IMR-90 (cell line): ENCODE data around the gene CASK. TPM values are rescaled to one million over a fixed set of nuclear protein-coding genes. Genes with fewer than 3 reads are reported as not detected.

Experiments used
- ATAC-seq: fragments of 200-7000 bp; cut with Tn5 transposase; 2 replicates; pipeline ENCODE4 v1.9.1; 2020; ENCODE audit warnings: low read depth, mild to moderate bottlenecking, moderate library complexity
- BruUV-seq: library from RNA; stranded (reverse); fragments of 400-500 nt; replicated peaks from 2 replicates; lab custom pipeline; 2021; lab: Mats Ljungman, UMichigan
- CTCF ChIA-PET: fragments of 300-600 bp; formaldehyde crosslinking; extraction: SDS; loops from one replicate; lab custom pipeline; 2021; ENCODE audit warnings: antibody characterized with exemption; lab: Yijun Ruan, JAX
- POLR2A ChIA-PET: fragments of 300-600 bp; sonication (Branson Sonifier 250); formaldehyde crosslinking; loops from one replicate; lab custom pipeline; 2022; ENCODE audit warnings: antibody characterized with exemption; ENCODE audit not compliant: unreplicated experiment; lab: Charles Lee
- DNase-seq: peaks from one replicate; pipeline ENCODE4 v3.0.0; 2013
- H2AFZ ChIP-seq: replicated peaks from 2 replicates; pipeline ENCODE3; 2013; ENCODE audit warnings: low read length, mild to moderate bottlenecking; ENCODE audit not compliant: poor library complexity
- H2AK5ac ChIP-seq: 2 replicates; pipeline ENCODE4 v1.6.1; 2013; ENCODE audit warnings: low read depth, low read length, inconsistent platforms
- H2AK9ac ChIP-seq: replicated peaks from 2 replicates; pipeline ENCODE3; 2013; ENCODE audit warnings: mild to moderate bottlenecking, low read depth, low read length, moderate library complexity; ENCODE audit not compliant: poor library complexity
- H2BK120ac ChIP-seq: 2 replicates; pipeline ENCODE4 v1.6.1; 2013; ENCODE audit warnings: low read depth, low read length, inconsistent platforms
- H2BK15ac ChIP-seq: 3 replicates; pipeline ENCODE4 v1.6.1; 2013; ENCODE audit warnings: low read depth, low read length, inconsistent platforms
- H2BK20ac ChIP-seq: 2 replicates; pipeline ENCODE4 v1.6.1; 2013; ENCODE audit warnings: low read depth, mild to moderate bottlenecking, inconsistent platforms, low read length, moderate library complexity
- H2BK5ac ChIP-seq: 2 replicates; pipeline ENCODE4 v1.6.1; 2013; ENCODE audit warnings: mild to moderate bottlenecking, low read depth, low read length, inconsistent platforms; ENCODE audit not compliant: poor library complexity, severe bottlenecking
- H3K14ac ChIP-seq: replicated peaks from 2 replicates; pipeline ENCODE4 v1.6.1; 2013; ENCODE audit warnings: low read depth, low read length, inconsistent platforms
- H3K18ac ChIP-seq: 2 replicates; pipeline ENCODE4 v1.6.1; 2013; ENCODE audit warnings: low read depth, low read length, control low read depth
- H3K23ac ChIP-seq: 2 replicates; pipeline ENCODE4 v1.6.1; 2013; ENCODE audit warnings: low read depth, low read length, inconsistent platforms
- H3K27ac ChIP-seq: 2 replicates; pipeline ENCODE4 v1.5.1; 2013; ENCODE audit warnings: mild to moderate bottlenecking, control low read depth, low read length; ENCODE audit not compliant: insufficient read depth
- H3K27me3 ChIP-seq: 2 replicates; pipeline ENCODE4 v1.6.1; 2013; ENCODE audit warnings: low read length; ENCODE audit not compliant: control insufficient read depth, insufficient read depth
- H3K36me3 ChIP-seq: 2 replicates; pipeline ENCODE4 v1.6.1; 2013; ENCODE audit warnings: low read length, mixed read lengths; ENCODE audit not compliant: control insufficient read depth, insufficient read depth
- H3K4ac ChIP-seq: 2 replicates; pipeline ENCODE4 v1.6.1; 2013; ENCODE audit warnings: low read depth, low read length, inconsistent platforms
- H3K4me1 ChIP-seq: 2 replicates; pipeline ENCODE4 v1.6.1; 2013; ENCODE audit warnings: low read length, mixed read lengths; ENCODE audit not compliant: control insufficient read depth, insufficient read depth
- H3K4me2 ChIP-seq: 2 replicates; pipeline ENCODE4 v1.6.1; 2013; ENCODE audit warnings: low read depth, mild to moderate bottlenecking, control low read depth, low read length, moderate library complexity
- H3K4me3 ChIP-seq: 2 replicates; pipeline ENCODE4 v1.5.1; 2013; ENCODE audit warnings: low read depth, mild to moderate bottlenecking, control low read depth, low read length, moderate library complexity; ENCODE audit not compliant: insufficient read depth
- H3K56ac ChIP-seq: 2 replicates; pipeline ENCODE4 v1.6.1; 2013; ENCODE audit warnings: low read length, inconsistent platforms; ENCODE audit not compliant: insufficient read depth; ENCODE audit errors: extremely low read depth
- H3K79me1 ChIP-seq, 2 experiments: 2 replicates each; pipeline ENCODE4 v1.6.1; 2013; ENCODE audit warnings: low read length in 2 of 2, inconsistent platforms in 1 of 2, low read depth in 1 of 2
- H3K9ac ChIP-seq: 2 replicates; pipeline ENCODE4 v1.6.1; 2013; ENCODE audit warnings: low read depth, low read length, control low read depth
- H3K9me1 ChIP-seq: 2 replicates; pipeline ENCODE4 v1.6.1; 2013; ENCODE audit warnings: low read length, inconsistent platforms; ENCODE audit not compliant: insufficient read depth
- H3K9me3 ChIP-seq: 2 replicates; pipeline ENCODE4 v1.6.1; 2013; ENCODE audit warnings: low read length; ENCODE audit not compliant: control insufficient read depth, insufficient read depth
- H4K20me1 ChIP-seq: 2 replicates; pipeline ENCODE4 v1.6.1; 2013; ENCODE audit warnings: low read length, inconsistent platforms; ENCODE audit not compliant: insufficient read depth
- H4K5ac ChIP-seq: 2 replicates; pipeline ENCODE4 v1.6.1; 2013; ENCODE audit warnings: mild to moderate bottlenecking, low read depth, low read length, control low read depth
- H4K8ac ChIP-seq, 2 experiments: 2 replicates each; pipeline ENCODE4 v1.6.1; 2013; ENCODE audit warnings: low read depth in 2 of 2, low read length in 2 of 2, control low read depth in 1 of 2, inconsistent platforms in 1 of 2
- H4K91ac ChIP-seq: 2 replicates; pipeline ENCODE4 v1.6.1; 2013; ENCODE audit warnings: low read depth, low read length, inconsistent platforms; ENCODE audit not compliant: insufficient read depth
- BHLHE40 ChIP-seq: fragments of 150-350 bp; IDR thresholded peaks from 2 replicates; pipeline ENCODE4 v1.6.1; 2016; ENCODE audit warnings: mild to moderate bottlenecking, low read depth, low read length
- CEBPB ChIP-seq: IDR thresholded peaks from 2 replicates; pipeline ENCODE4 v1.6.1; 2012; ENCODE audit warnings: low read depth, low read length, improper control_type of control experiment
- CHD1 ChIP-seq: IDR thresholded peaks from 2 replicates; pipeline ENCODE4 v1.6.1; 2012; ENCODE audit warnings: low read depth, low read length, improper control_type of control experiment
- FOS ChIP-seq: fragments of 150-350 bp; IDR thresholded peaks from 2 replicates; pipeline ENCODE4 v1.6.1; 2016; ENCODE audit warnings: low read depth, low read length
- MAFK ChIP-seq: IDR thresholded peaks from 2 replicates; pipeline ENCODE4 v1.6.1; 2012; ENCODE audit warnings: low read depth, low read length, improper control_type of control experiment
- MAZ ChIP-seq: IDR thresholded peaks from 2 replicates; pipeline ENCODE4 v1.6.1; 2012; ENCODE audit warnings: low read depth, mild to moderate bottlenecking, low read length, improper control_type of control experiment, moderate library complexity, borderline replicate concordance
- MXI1 ChIP-seq: IDR thresholded peaks from 2 replicates; pipeline ENCODE4 v1.6.1; 2012; ENCODE audit warnings: low read depth, mild to moderate bottlenecking, low read length, moderate library complexity, borderline replicate concordance
- NFE2L2 ChIP-seq: fragments of 150-350 bp; IDR thresholded peaks from 2 replicates; pipeline ENCODE4 v1.6.1; 2016; ENCODE audit warnings: low read depth, mild to moderate bottlenecking, low read length
- POLR2A ChIP-seq: IDR thresholded peaks from 2 replicates; pipeline ENCODE4 v1.6.1; 2012; ENCODE audit warnings: mild to moderate bottlenecking, low read depth, low read length
- RAD21 ChIP-seq: IDR thresholded peaks from 2 replicates; pipeline ENCODE4 v1.6.1; 2012; ENCODE audit warnings: low read length, improper control_type of control experiment
- RCOR1 ChIP-seq: IDR thresholded peaks from 2 replicates; pipeline ENCODE4 v1.6.1; 2012; ENCODE audit warnings: mild to moderate bottlenecking, low read length, improper control_type of control experiment; ENCODE audit not compliant: insufficient replicate concordance
- RFX5 ChIP-seq: IDR thresholded peaks from 2 replicates; pipeline ENCODE4 v1.8.0; 2012; ENCODE audit warnings: low read depth, mild to moderate bottlenecking, low read length, moderate library complexity
- SMC3 ChIP-seq: fragments of 150-350 bp; IDR thresholded peaks from 2 replicates; pipeline ENCODE4 v1.6.1; 2016; ENCODE audit warnings: low read depth, mild to moderate bottlenecking, antibody characterized with exemption, low read length, moderate library complexity
- WGBS, 2 experiments: methylation state at CpG; one replicate each; pipeline versions ENCODE4 v1.1.5 to v1.1.7; 2013; ENCODE audit warnings: missing lambda C conversion rate in 2 of 2; ENCODE audit not compliant: insufficient read length in 1 of 2; ENCODE audit errors: extremely low coverage in 2 of 2; 5-methylcytosine and 5-hydroxymethylcytosine counted together
- dilution Hi-C: fragments of 300-500 bp; cut with HindIII; formaldehyde crosslinking; loops from one replicate; pipeline ENCODE4 v1.14.3; 2018; ENCODE audit warnings: low sequenced_read_pairs; ENCODE audit not compliant: unreplicated experiment
- in situ Hi-C: fragments of 300-500 bp; cut with MboI; formaldehyde crosslinking; loops from 3 replicates; pipeline ENCODE4 v1.14.3; 2019; ENCODE audit warnings: low sequenced_read_pairs, inconsistent platforms, mixed read lengths
- intact Hi-C: fragments of 100-400 bp; cut with micrococcal nuclease; formaldehyde crosslinking; loops from 2 replicates; pipeline ENCODE4 v1.10.0; 2022
- polyA plus RNA-seq, 3 experiments: library from polyadenylated mRNA; depleted of rRNA; stranded (reverse); fragments of >200 nt; gene quantifications; 2 replicates each; pipeline ENCODE4 v1.2.3, GENCODE V29; 2012; ENCODE audit warnings: low replicate concordance in 1 of 3
- total RNA-seq: library from RNA; depleted of rRNA; stranded (reverse); fragments of >200 nt; gene quantifications from 2 replicates; pipeline ENCODE4 v1.2.3, GENCODE V29; 2012
- TF ChIP-seq, protein P1 (sequence below): conservative IDR thresholded peaks from 2 replicates; pipeline ENCODE4 v1.5.1; 2012; ENCODE audit warnings: mild to moderate bottlenecking, low read depth, low read length, improper control_type of control experiment
- TF ChIP-seq, protein P2 (sequence below): fragments of 150-350 bp; IDR thresholded peaks from 2 replicates; pipeline ENCODE4 v1.6.1; 2016; ENCODE audit warnings: low read depth, mild to moderate bottlenecking, low read length, moderate library complexity, borderline replicate concordance
- TF ChIP-seq, protein P3 (sequence below): fragments of 150-350 bp; IDR thresholded peaks from 2 replicates; pipeline ENCODE4 v1.6.1; 2017; ENCODE audit warnings: mild to moderate bottlenecking, antibody characterized with exemption, low read length, low read depth

CASK gene
- total and polyA plus RNA-seq, 2 of the 4 experiments (the other 2 are of a cell fraction), result 9.4 to 17.7 TPM

DNA sequence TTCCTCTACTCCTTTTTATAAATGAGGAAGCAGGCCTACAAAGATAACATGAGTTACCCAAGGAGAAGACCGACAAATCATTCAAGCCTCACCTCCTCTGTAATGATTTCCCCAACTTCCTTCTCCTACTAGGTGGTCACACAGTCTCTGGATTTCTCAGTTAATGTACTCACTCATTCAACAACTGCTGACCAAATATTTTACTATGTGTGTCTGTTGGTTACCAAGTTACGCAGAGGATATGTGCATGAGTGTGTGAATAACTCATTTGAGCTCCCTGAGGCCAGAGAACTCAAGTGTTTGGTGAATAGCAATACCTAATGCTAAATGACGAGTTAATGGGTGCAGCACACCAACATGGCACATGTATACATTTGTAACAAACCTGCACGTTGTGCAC, 10.4 kb downstream of the CASK start:
- Histone ChIP-seq H3K18ac (peak overlapping the region; percentile 41; the same call in 1 of the 2 replicates), H3K4me2 (no peak overlapping the region), H2BK5ac (no peak overlapping the region), H3K36me3 (no peaks in the 10 kb centered on the region), H2BK120ac (no peak overlapping the region), H3K9me1 (no peaks in the 10 kb centered on the region), H3K4me3 (no peak overlapping the region), H3K79me1 (peaks cover 3 to 4% of the 10 kb centered on the region in 2 experiments; a peak in 3 of 4 replicates), H2AK9ac (no peak overlapping the region), H3K56ac (no peak overlapping the region), H3K14ac (no peak overlapping the region), H4K8ac (no peak overlapping the region), H2BK15ac (no peak overlapping the region), H3K9ac (no peak overlapping the region), H2AK5ac (no peak overlapping the region), H4K91ac (no peak overlapping the region), H3K4ac (no peak overlapping the region), H3K23ac (no peak overlapping the region), H2BK20ac (no peak overlapping the region), H3K4me1 (peaks cover 5% of the 10 kb centered on the region), H2AFZ (no peak overlapping the region), H3K27ac (no peak overlapping the region), H3K9me3 (no peaks in the 10 kb centered on the region), H4K20me1 (peaks cover 3% of the 10 kb centered on the region; the same call in 1 of the 2 replicates), H3K27me3 (no peaks in the 10 kb centered on the region), H4K5ac (no peak overlapping the region)
- ATAC-seq (no peak), DNase-seq (peak; percentile 29)
- no peak for TF ChIP-seq SMC3
- TF ChIP-seq FOS, result no peak
- TF ChIP-seq, protein P1, sequence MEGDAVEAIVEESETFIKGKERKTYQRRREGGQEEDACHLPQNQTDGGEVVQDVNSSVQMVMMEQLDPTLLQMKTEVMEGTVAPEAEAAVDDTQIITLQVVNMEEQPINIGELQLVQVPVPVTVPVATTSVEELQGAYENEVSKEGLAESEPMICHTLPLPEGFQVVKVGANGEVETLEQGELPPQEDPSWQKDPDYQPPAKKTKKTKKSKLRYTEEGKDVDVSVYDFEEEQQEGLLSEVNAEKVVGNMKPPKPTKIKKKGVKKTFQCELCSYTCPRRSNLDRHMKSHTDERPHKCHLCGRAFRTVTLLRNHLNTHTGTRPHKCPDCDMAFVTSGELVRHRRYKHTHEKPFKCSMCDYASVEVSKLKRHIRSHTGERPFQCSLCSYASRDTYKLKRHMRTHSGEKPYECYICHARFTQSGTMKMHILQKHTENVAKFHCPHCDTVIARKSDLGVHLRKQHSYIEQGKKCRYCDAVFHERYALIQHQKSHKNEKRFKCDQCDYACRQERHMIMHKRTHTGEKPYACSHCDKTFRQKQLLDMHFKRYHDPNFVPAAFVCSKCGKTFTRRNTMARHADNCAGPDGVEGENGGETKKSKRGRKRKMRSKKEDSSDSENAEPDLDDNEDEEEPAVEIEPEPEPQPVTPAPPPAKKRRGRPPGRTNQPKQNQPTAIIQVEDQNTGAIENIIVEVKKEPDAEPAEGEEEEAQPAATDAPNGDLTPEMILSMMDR, result no peak
- no peak for TF ChIP-seq RAD21
- no peak for TF ChIP-seq CEBPB
- TF ChIP-seq RCOR1, result no peak
- TF ChIP-seq MAFK, result no peak
- TF ChIP-seq POLR2A, result no peak
- TF ChIP-seq CHD1, result no peak
- no peak for TF ChIP-seq BHLHE40
- TF ChIP-seq, protein P2, sequence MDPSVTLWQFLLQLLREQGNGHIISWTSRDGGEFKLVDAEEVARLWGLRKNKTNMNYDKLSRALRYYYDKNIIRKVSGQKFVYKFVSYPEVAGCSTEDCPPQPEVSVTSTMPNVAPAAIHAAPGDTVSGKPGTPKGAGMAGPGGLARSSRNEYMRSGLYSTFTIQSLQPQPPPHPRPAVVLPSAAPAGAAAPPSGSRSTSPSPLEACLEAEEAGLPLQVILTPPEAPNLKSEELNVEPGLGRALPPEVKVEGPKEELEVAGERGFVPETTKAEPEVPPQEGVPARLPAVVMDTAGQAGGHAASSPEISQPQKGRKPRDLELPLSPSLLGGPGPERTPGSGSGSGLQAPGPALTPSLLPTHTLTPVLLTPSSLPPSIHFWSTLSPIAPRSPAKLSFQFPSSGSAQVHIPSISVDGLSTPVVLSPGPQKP, result no peak
- TF ChIP-seq, protein P3, sequence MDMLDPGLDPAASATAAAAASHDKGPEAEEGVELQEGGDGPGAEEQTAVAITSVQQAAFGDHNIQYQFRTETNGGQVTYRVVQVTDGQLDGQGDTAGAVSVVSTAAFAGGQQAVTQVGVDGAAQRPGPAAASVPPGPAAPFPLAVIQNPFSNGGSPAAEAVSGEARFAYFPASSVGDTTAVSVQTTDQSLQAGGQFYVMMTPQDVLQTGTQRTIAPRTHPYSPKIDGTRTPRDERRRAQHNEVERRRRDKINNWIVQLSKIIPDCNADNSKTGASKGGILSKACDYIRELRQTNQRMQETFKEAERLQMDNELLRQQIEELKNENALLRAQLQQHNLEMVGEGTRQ, result no peak
- no peak for TF ChIP-seq MXI1
- TF ChIP-seq MAZ, result no peak
- no peak for TF ChIP-seq RFX5
- TF ChIP-seq NFE2L2, result no peak
- POLR2A ChIA-PET, result no interaction called here
- WGBS, 2 experiments, result no CpG with 5 or more reads among the region's 4 CpGs
- CTCF ChIA-PET, result no interaction called here
- no TSS peak for BruUV-seq
- dilution Hi-C loops (no loop called here), intact Hi-C loops (no loop called here), in situ Hi-C loops (no loop called here)
